Endothelial cell of umbilical vein (primary cell): ENCODE data around the gene ELMO1. TPM values are rescaled to one million over a fixed set of nuclear protein-coding genes. Genes with fewer than 3 reads are reported as not detected.

Experiments
- BruUV-seq: library from RNA; stranded (reverse); fragments of 400-500 nt; replicated peaks from 2 replicates; lab custom pipeline; 2021; lab: Mats Ljungman, UMichigan
- CTCF ChIA-PET: fragments of 300-600, 350-600 bp; sonication (Branson Sonifier 250); formaldehyde crosslinking; loops from one replicate; lab custom pipeline; 2021; ENCODE audit warnings: antibody characterized with exemption, inconsistent platforms; lab: Charles Lee
- POLR2A ChIA-PET: fragments of 300-600, 350-600 bp; sonication (Branson Sonifier 250); formaldehyde crosslinking; loops from one replicate; lab custom pipeline; 2021; ENCODE audit warnings: antibody characterized with exemption, inconsistent platforms; lab: Charles Lee
- DNase-seq: peaks from one replicate; pipeline ENCODE4 v3.0.0-alpha.2; 2011; ENCODE audit warnings: low read depth, low spot score
- FAIRE-seq: peaks from 2 replicates; lab custom pipeline; 2011; peaks lifted over from hg19 to GRCh38; lab: Jason Lieb, UNC
- H2AFZ ChIP-seq: 2 replicates; pipeline ENCODE4 v1.6.0; 2012; ENCODE audit warnings: low read depth, low read length, control low read depth, inconsistent platforms
- H3K27ac ChIP-seq: 2 replicates; pipeline ENCODE4 v1.5.1; 2011; ENCODE audit warnings: low read depth, mild to moderate bottlenecking, control low read depth, low read length, moderate library complexity; ENCODE audit not compliant: insufficient read depth
- H3K27me3 ChIP-seq, 2 experiments: 2 replicates each; pipeline versions ENCODE4 v1.6.0 to v1.6.1; 2011; ENCODE audit warnings: low read length in 2 of 2, mixed read lengths in 1 of 2; ENCODE audit not compliant: control insufficient read depth in 2 of 2, insufficient read depth in 2 of 2
- H3K36me3 ChIP-seq, 2 experiments: 2 replicates in 1 of 2; 3 replicates in 1 of 2; pipeline ENCODE4 v1.5.1; 2011; ENCODE audit warnings: low read length in 2 of 2, mild to moderate bottlenecking in 1 of 2, moderate library complexity in 1 of 2; ENCODE audit not compliant: control insufficient read depth in 2 of 2, insufficient read depth in 2 of 2; ENCODE audit errors: extremely low read depth in 1 of 2
- H3K4me1 ChIP-seq: 3 replicates; pipeline ENCODE4 v1.5.1; 2011; ENCODE audit warnings: mild to moderate bottlenecking, low read length; ENCODE audit not compliant: control insufficient read depth, insufficient read depth; ENCODE audit errors: extremely low read depth
- H3K4me2 ChIP-seq: 2 replicates; pipeline ENCODE4 v1.6.1; 2011; ENCODE audit warnings: low read length, control low read depth, mixed read lengths; ENCODE audit not compliant: insufficient read depth
- H3K4me3 ChIP-seq, 3 experiments: fragments of 200-600 bp in 1 of 3; sonication (generic), shearing (Covaris generic) in 1 of 3; replicated peaks in 1 of 3; 2 replicates each; pipeline ENCODE4 v1.5.1; 2011 to 2016; ENCODE audit warnings: control low read depth in 3 of 3, low read length in 3 of 3, mild to moderate bottlenecking in 2 of 3, inconsistent platforms in 1 of 3, low read depth in 1 of 3, moderate library complexity in 1 of 3; ENCODE audit not compliant: insufficient read depth in 1 of 3
- H3K79me2 ChIP-seq: 2 replicates; pipeline ENCODE4 v1.6.0; 2012; ENCODE audit warnings: low read length, inconsistent platforms; ENCODE audit not compliant: control insufficient read depth, insufficient read depth
- H3K9ac ChIP-seq: replicated peaks from 2 replicates; pipeline ENCODE3; 2011; ENCODE audit warnings: low read length, control low read depth; ENCODE audit not compliant: insufficient read depth; ENCODE audit errors: extremely low read depth
- H3K9me1 ChIP-seq: replicated peaks from 3 replicates; pipeline ENCODE4 v1.6.0; 2011; ENCODE audit warnings: mild to moderate bottlenecking, low read length; ENCODE audit not compliant: control insufficient read depth, insufficient read depth; ENCODE audit errors: extremely low read depth
- H3K9me3 ChIP-seq: replicated peaks from 2 replicates; pipeline ENCODE4 v1.5.1; 2012; ENCODE audit warnings: low read length, inconsistent platforms; ENCODE audit not compliant: control insufficient read depth, insufficient read depth
- H4K20me1 ChIP-seq: replicated peaks from 2 replicates; pipeline ENCODE3; 2011; ENCODE audit warnings: mild to moderate bottlenecking, low read length; ENCODE audit not compliant: control insufficient read depth, insufficient read depth; ENCODE audit errors: extremely low read depth
- CTCF ChIP-seq, 2 donors: IDR thresholded peaks; 1 replicate in 1 of 2; 2 replicates in 1 of 2; pipeline ENCODE4 v1.5.1; 2011; ENCODE audit warnings: low read length in 2 of 2, mild to moderate bottlenecking in 2 of 2, moderate library complexity in 2 of 2, control low read depth in 1 of 2, inconsistent platforms in 1 of 2, low read depth in 1 of 2; ENCODE audit not compliant: insufficient read depth in 1 of 2; ENCODE audit errors: extremely low read depth in 1 of 2
- EZH2 ChIP-seq: IDR thresholded peaks from 2 replicates; pipeline ENCODE4 v1.6.1; 2012; ENCODE audit warnings: borderline replicate concordance, low read depth, mild to moderate bottlenecking, moderate library complexity, low read length, inconsistent platforms; ENCODE audit not compliant: severe bottlenecking
- FOS ChIP-seq: IDR thresholded peaks from 2 replicates; pipeline ENCODE4 v1.6.1; 2011; ENCODE audit warnings: mild to moderate bottlenecking, low read length, moderate library complexity, borderline replicate concordance; ENCODE audit not compliant: insufficient read depth
- GATA2 ChIP-seq: IDR thresholded peaks from 2 replicates; pipeline ENCODE4 v1.7.0; 2011; ENCODE audit warnings: low read depth, mild to moderate bottlenecking, moderate library complexity, mixed read lengths, low read length; ENCODE audit not compliant: insufficient read length, insufficient read depth
- JUN ChIP-seq: IDR thresholded peaks from 2 replicates; pipeline ENCODE4 v1.6.1; 2011; ENCODE audit warnings: borderline replicate concordance, low read depth; ENCODE audit not compliant: insufficient read length, insufficient read depth
- MYC ChIP-seq: IDR thresholded peaks from one replicate; pipeline ENCODE4 v1.6.1; 2011; ENCODE audit warnings: mild to moderate bottlenecking, low read depth, low read length
- POLR2A ChIP-seq: IDR thresholded peaks from 2 replicates; pipeline ENCODE4 v1.6.1; 2012; ENCODE audit warnings: low read depth, mild to moderate bottlenecking, control low read depth, low read length
- POLR2AphosphoS5 ChIP-seq: IDR thresholded peaks from 2 replicates; pipeline ENCODE4 v1.6.1; 2012; ENCODE audit warnings: low read depth, mild to moderate bottlenecking, control low read depth, low read length, moderate library complexity; ENCODE audit not compliant: insufficient read depth
- dilution Hi-C: fragments of 300-500 bp; cut with MboI; formaldehyde crosslinking; loops from one replicate; pipeline ENCODE4 v1.15.0; 2019; ENCODE audit warnings: low sequenced_read_pairs; ENCODE audit not compliant: extremely low pct_ligation_motif_present
- intact Hi-C: fragments of 100-400 bp; cut with micrococcal nuclease; formaldehyde crosslinking; loops from one replicate; pipeline ENCODE4 v1.10.0; 2022
- polyA plus RNA-seq, 4 experiments: library from polyadenylated mRNA; depleted of rRNA in 3 of 4; stranded (reverse) in 3 of 4; unstranded in 1 of 4; fragments of >200 nt; gene quantifications; 2 replicates each; pipeline versions ENCODE4 v1.2.1 to v1.2.3, GENCODE V29; 2011 to 2012; ENCODE audit warnings: missing spikeins in 1 of 4
- total RNA-seq: library from RNA; stranded (reverse); gene quantifications from 2 replicates; pipeline ENCODE4 v1.2.3, GENCODE V29; 2021
- TF ChIP-seq, protein P1 (sequence below): IDR thresholded peaks from 2 replicates; pipeline ENCODE4 v1.6.1; 2011; ENCODE audit not compliant: insufficient read depth, insufficient read length

ELMO1 gene
- total and polyA plus RNA-seq, 2 donors (not counting 3 experiments of a cell fraction or from before 2014, with no cell fraction given), result 17.0 to 30.6 TPM

- FAIRE-seq (no peak), DNase-seq (no peak)
- BruUV-seq, result no TSS peak
- no peak overlapping the region for H3K4me3 ChIP-seq
- no peak overlapping the region for H3K27ac ChIP-seq
- no peak overlapping the region for H3K9ac ChIP-seq
- intact Hi-C loops (no loop called here), dilution Hi-C loops (no loop called here)
- H3K36me3 ChIP-seq, result no peaks in the 10 kb centered on the region
- H3K9me1 ChIP-seq, result no peaks in the 10 kb centered on the region
- ChIA-PET POLR2A (no interaction called here), CTCF (no interaction called here)
- peaks cover 12% of the 10 kb centered on the region for H3K4me1 ChIP-seq
- no peaks in the 10 kb centered on the region for H4K20me1 ChIP-seq
- H2AFZ ChIP-seq, result no peak overlapping the region
- no peaks in the 10 kb centered on the region for H3K27me3 ChIP-seq
- H3K79me2 ChIP-seq, result no peaks in the 10 kb centered on the region
- TF ChIP-seq FOS, result no peak
- TF ChIP-seq GATA2, result no peak
- TF ChIP-seq JUN, result no peak
- TF ChIP-seq, protein P1, sequence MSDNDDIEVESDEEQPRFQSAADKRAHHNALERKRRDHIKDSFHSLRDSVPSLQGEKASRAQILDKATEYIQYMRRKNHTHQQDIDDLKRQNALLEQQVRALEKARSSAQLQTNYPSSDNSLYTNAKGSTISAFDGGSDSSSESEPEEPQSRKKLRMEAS, result no peak
- TF ChIP-seq EZH2, result no peak
- TF ChIP-seq POLR2A, result no peak
- no peak for TF ChIP-seq POLR2AphosphoS5
- no peak for TF ChIP-seq MYC
- TF ChIP-seq CTCF (IDR thresholded peaks at IDR 0.05; ENCODE audit: extremely low read depth in 1 of 2, insufficient read depth in 1 of 2, low read depth in 1 of 2, low read length in 2 of 2), result no peak
- H3K4me2 ChIP-seq, result no peak overlapping the region
- H3K9me3 ChIP-seq, result no peaks in the 10 kb centered on the region
Observed at GRCh38 chr7:37337522-37337921, 111.1 kb downstream of the ELMO1 start.
